GM18867 (cell line): ENCODE results near the gene LYPD6.

Source experiments
- ATAC-seq: cut with Tn5 transposase; IDR thresholded peaks from one replicate; pipeline ENCODE4 v1.9.1; 2021; ENCODE audit warnings: mild to moderate bottlenecking, moderate library complexity; ENCODE audit not compliant: unreplicated experiment

LYPD6 gene

GRCh38 chr2:149346272-149346671 lies 15.9 kb downstream of the LYPD6 start:
- no peak for ATAC-seq

GRCh38 chr2:149348291-149348690 lies 17.9 kb downstream of the LYPD6 start:
- no peak for ATAC-seq

GRCh38 chr2:149353421-149353820 lies 23.0 kb downstream of the LYPD6 start:
- no peak for ATAC-seq

- ATAC-seq = no peak
Observed at GRCh38 chr2:149355716-149356422, 25.5 kb downstream of the LYPD6 start.

- no peak for ATAC-seq
Observed at GRCh38 chr2:149357058-149357457, 26.7 kb downstream of the LYPD6 start.

GRCh38 chr2:149360106-149360505 lies 29.7 kb downstream of the LYPD6 start:
- no peak for ATAC-seq

- ATAC-seq = no peak
Observed at GRCh38 chr2:149363958-149364357, 33.6 kb downstream of the LYPD6 start.

GRCh38 chr2:149364839-149365238 lies 34.5 kb downstream of the LYPD6 start:
- no peak for ATAC-seq

GRCh38 chr2:149365931-149366583 lies 35.7 kb downstream of the LYPD6 start:
- no peak for ATAC-seq

- no peak for ATAC-seq
Observed at GRCh38 chr2:149370061-149370775, 39.8 kb downstream of the LYPD6 start.

GRCh38 chr2:149371476-149371875 lies 41.1 kb downstream of the LYPD6 start:
- ATAC-seq = no peak

- ATAC-seq = no peak
Observed at GRCh38 chr2:149375801-149376361, 45.5 kb downstream of the LYPD6 start.

GRCh38 chr2:149380205-149380604 lies 49.8 kb downstream of the LYPD6 start:
- ATAC-seq = no peak

GRCh38 chr2:149383340-149383739 lies 53.0 kb downstream of the LYPD6 start:
- ATAC-seq = no peak

- no peak for ATAC-seq
Observed at GRCh38 chr2:149385350-149385749, 55.0 kb downstream of the LYPD6 start.

GRCh38 chr2:149387411-149387810 lies 57.0 kb downstream of the LYPD6 start:
- ATAC-seq = no peak

GRCh38 chr2:149388120-149388816 lies 57.9 kb downstream of the LYPD6 start:
- no peak for ATAC-seq

GRCh38 chr2:149389506-149390167 lies 59.2 kb downstream of the LYPD6 start:
- no peak for ATAC-seq

GRCh38 chr2:149393614-149394013 lies 63.2 kb downstream of the LYPD6 start:
- ATAC-seq = no peak

- ATAC-seq = no peak
Observed at GRCh38 chr2:149394864-149395263, 64.5 kb downstream of the LYPD6 start.
